ENCODE measurements around the gene IL1B. TPM values are rescaled to one million over a fixed set of nuclear protein-coding genes. Genes with fewer than 3 reads are reported as not detected.

The IL1B gene
- total RNA-seq, 6 experiments from 2014 or later, result 0.19 to 4.1 (median 0.49) TPM; not detected in 1

- Histone ChIP-seq H3K27me3 (no peaks in the 10 kb centered on the region), H3K4me3 (no peak overlapping the region), H3K9me3 (no peaks in the 10 kb centered on the region), H3K27ac (no peak overlapping the region), H3K36me3 (no peaks in the 10 kb centered on the region), H3K4me1 (peaks cover 0 to 5% (median 0%) of the 10 kb centered on the region in 4 donors)
- no peak for TF ChIP-seq POLR2A (IDR thresholded peaks at IDR 0.05)
- no peak for TF ChIP-seq CTCF (IDR thresholded peaks at IDR 0.05)
- ATAC-seq, result no peak
- no peak for DNase-seq
- intact Hi-C loops (cut with DNase I), result loop anchor here (5.0 to 10.0 kb wide), 2 partner anchors 139 to 141 kb away; no protein-coding TSS in a partner anchor
- WGBS (ENCODE audit: insufficient coverage, low coverage, low lambda C conversion rate, missing lambda C conversion rate), result 80% methylated on average over 2 of the region's 2 CpGs
Measured at GRCh38 chr2:112883669-112884068, 47.1 kb upstream of the IL1B start.

GRCh38 chr2:112881217-112881985, 44.8 kb upstream of the IL1B start:
- Histone ChIP-seq H3K36me3 (no peaks in the 10 kb centered on the region), H3K9me3 (no peaks in the 10 kb centered on the region), H3K27me3 (no peaks in the 10 kb centered on the region), H3K4me1 (peaks cover 0 to 5% (median 0%) of the 10 kb centered on the region in 4 donors), H3K27ac (no peak overlapping the region), H3K4me3 (no peak overlapping the region)
- intact Hi-C loops (cut with DNase I), result loop anchor here (5.0 to 10.0 kb wide), 2 partner anchors 137 to 139 kb away; no protein-coding TSS in a partner anchor
- ATAC-seq (peak in 3 of 4 donors; percentile 13 to 41 (median 19)), DNase-seq (no peak)
- 59% methylated on average over 4 of the region's 5 CpGs for WGBS (ENCODE audit: insufficient coverage, low coverage, low lambda C conversion rate, missing lambda C conversion rate)
- TF ChIP-seq CTCF (IDR thresholded peaks at IDR 0.05) (no peak), POLR2A (IDR thresholded peaks at IDR 0.05) (no peak)

DNA sequence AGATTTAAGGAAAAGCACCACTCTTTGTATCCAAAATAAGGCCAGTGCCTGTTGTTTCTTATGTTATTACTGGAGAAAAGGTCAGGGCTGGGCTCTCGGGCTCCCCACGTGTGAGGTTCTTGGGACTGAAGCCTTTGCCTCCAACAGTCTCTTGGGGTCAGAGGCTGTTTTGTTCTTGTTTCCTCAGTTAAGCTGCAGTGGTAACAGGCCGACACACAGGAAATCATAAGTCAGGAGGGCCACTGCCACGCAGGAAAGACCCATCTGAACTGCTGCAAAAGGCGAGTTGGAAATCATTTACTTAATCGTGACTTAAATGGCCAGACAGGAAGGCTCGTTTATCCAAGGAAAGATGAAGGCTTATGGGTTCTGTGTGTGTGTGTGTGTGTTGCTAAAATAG, 44.1 kb upstream of the IL1B start:
- WGBS (ENCODE audit: insufficient coverage, low coverage, low lambda C conversion rate, missing lambda C conversion rate), result 41% methylated on average over 6 of the region's 7 CpGs
- Histone ChIP-seq H3K27me3 (no peaks in the 10 kb centered on the region), H3K9me3 (no peaks in the 10 kb centered on the region), H3K36me3 (no peaks in the 10 kb centered on the region), H3K27ac (no peak overlapping the region), H3K4me3 (no peak overlapping the region), H3K4me1 (peaks cover 0 to 5% (median 0%) of the 10 kb centered on the region in 4 donors)
- TF ChIP-seq CTCF (IDR thresholded peaks at IDR 0.05), result no peak
- no peak for TF ChIP-seq POLR2A (IDR thresholded peaks at IDR 0.05)
- intact Hi-C loops (cut with DNase I), result loop anchor here (5.0 to 10.0 kb wide), 2 partner anchors 136 to 138 kb away; no protein-coding TSS in a partner anchor
- ATAC-seq (no peak), DNase-seq (no peak)

DNA sequence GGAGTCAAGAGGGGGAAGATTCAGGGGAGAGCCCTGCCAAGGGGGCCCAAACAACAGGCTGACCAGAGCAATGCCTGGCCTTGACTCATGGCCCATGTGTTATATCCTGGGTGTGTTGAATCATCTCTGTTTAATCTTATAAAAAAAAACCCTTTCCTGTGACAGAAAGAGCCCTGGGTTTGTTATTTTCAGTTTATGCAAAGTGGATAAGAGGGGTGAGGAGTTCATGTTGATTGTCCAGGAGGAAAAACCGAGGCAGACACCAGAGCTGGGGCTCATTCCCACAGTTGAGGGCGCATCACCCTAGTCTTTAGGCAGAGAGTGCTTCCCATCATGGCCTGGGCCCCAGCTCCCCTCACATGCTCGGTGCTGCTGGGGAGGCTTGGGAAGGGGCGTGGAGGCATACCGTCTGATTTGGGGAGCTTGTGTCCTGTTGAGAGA, 43.5 kb upstream of the IL1B start:
- Histone ChIP-seq H3K4me1 (peaks cover 0 to 4% (median 0%) of the 10 kb centered on the region in 4 donors), H3K27me3 (no peaks in the 10 kb centered on the region), H3K36me3 (no peaks in the 10 kb centered on the region), H3K9me3 (no peaks in the 10 kb centered on the region), H3K4me3 (no peak overlapping the region), H3K27ac (no peak overlapping the region)
- intact Hi-C loops (cut with DNase I), result loop anchor here (5.0 to 10.0 kb wide), 2 partner anchors 135 to 138 kb away; no protein-coding TSS in a partner anchor
- DNase-seq (no peak), ATAC-seq (no peak)
- WGBS (ENCODE audit: insufficient coverage, low coverage, low lambda C conversion rate, missing lambda C conversion rate), result 50% methylated on average over 1 of the region's 5 CpGs
- TF ChIP-seq POLR2A (IDR thresholded peaks at IDR 0.05) (no peak), CTCF (IDR thresholded peaks at IDR 0.05) (no peak)

Data from right lobe of liver (tissue), 6 donors.